GM12874 (cell line): ENCODE data around the gene GID8.

Experiments
- TF ChIP-seq, protein P1 (sequence below): IDR thresholded peaks from 2 replicates; pipeline ENCODE4 v1.5.1; 2011; ENCODE audit warnings: low read depth, mild to moderate bottlenecking, control low read depth, low read length, moderate library complexity; ENCODE audit not compliant: insufficient read depth

Gene GID8

DNA sequence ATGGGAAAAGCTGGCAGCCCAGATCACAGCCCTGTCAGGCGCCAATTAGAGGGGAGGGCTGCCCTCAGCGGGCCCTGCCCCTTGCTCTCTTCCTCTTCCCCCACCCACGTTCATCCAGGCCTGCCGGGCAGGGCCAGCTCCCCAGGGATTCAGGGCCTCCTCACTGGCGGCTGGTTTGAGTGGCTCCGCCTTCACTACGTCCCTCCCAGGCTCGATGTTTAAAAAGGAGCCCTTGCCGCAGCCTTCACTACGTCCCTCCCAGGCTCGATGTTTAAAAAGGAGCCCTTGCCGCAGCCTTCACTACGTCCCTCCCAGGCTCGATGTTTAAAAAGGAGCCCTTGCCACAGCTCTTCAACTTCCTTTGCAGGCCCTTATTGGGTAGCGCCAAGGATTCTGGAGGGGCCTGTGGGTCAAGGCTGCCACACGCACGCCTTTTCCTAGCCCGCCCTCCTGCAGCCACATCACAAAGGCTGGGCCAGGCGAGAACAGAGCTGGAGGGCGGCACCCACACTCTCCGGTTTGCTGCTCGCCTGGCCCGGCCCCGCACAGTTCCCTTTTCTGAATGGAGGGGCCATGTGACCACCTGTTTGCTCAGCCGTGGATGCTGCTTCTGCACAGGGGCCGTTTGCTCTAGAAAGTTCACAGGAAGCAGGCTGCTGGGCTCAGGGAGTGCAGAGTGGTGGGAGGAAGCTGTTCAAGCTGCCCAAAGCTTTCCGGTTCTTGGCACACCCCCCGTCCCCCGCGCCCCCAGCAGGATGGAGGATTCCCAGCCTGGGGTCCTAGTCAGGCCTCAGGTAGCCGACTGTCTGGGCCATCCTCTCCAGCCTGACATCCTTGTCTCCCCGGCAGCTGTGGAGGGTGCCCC, 16.1 kb downstream of the GID8 start:
- TF ChIP-seq, protein P1, sequence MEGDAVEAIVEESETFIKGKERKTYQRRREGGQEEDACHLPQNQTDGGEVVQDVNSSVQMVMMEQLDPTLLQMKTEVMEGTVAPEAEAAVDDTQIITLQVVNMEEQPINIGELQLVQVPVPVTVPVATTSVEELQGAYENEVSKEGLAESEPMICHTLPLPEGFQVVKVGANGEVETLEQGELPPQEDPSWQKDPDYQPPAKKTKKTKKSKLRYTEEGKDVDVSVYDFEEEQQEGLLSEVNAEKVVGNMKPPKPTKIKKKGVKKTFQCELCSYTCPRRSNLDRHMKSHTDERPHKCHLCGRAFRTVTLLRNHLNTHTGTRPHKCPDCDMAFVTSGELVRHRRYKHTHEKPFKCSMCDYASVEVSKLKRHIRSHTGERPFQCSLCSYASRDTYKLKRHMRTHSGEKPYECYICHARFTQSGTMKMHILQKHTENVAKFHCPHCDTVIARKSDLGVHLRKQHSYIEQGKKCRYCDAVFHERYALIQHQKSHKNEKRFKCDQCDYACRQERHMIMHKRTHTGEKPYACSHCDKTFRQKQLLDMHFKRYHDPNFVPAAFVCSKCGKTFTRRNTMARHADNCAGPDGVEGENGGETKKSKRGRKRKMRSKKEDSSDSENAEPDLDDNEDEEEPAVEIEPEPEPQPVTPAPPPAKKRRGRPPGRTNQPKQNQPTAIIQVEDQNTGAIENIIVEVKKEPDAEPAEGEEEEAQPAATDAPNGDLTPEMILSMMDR, result no peak

DNA sequence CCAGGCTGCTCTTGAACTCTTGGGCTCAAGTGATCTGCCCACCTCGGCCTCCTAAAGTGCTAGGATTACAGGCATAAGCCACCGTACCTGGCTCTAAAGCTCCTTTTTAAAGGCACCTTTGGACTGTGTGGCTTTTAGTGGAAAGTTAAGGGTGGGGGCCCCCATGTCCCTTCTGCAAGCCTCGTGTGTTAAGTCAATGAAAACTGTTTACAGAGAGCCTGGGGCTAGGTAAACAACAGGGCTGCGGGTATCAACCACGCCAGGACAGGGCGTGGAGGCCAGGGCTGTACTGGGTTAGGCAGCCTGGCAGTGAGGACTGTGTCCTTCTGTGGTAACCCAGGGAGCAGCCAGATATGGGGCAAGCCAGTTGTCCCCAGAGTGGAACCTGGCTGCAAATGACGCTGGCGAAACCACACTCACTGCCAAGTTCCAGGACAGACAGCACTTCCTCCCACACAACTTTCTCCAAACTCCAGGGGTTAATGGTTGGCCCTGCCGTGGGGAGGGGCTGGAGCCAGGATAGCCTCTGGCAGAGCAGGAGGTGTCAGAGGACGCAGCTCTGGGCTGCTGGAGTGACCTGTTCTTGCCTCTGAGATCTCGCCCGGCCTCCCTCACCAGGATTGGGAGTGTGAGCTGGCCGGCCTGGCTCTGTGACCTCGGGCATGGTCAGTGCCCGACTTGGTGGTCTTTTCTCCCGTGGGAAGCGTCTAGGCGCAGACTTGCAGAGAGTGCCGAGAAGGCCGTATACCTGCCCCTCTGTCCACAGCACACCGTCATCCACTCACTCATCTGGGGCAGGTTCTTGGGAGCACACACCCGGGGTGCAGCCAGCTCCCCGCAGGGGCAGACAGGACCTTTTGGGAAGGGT, 17.8 kb downstream of the GID8 start:
- TF ChIP-seq, protein P1, result no peak

DNA sequence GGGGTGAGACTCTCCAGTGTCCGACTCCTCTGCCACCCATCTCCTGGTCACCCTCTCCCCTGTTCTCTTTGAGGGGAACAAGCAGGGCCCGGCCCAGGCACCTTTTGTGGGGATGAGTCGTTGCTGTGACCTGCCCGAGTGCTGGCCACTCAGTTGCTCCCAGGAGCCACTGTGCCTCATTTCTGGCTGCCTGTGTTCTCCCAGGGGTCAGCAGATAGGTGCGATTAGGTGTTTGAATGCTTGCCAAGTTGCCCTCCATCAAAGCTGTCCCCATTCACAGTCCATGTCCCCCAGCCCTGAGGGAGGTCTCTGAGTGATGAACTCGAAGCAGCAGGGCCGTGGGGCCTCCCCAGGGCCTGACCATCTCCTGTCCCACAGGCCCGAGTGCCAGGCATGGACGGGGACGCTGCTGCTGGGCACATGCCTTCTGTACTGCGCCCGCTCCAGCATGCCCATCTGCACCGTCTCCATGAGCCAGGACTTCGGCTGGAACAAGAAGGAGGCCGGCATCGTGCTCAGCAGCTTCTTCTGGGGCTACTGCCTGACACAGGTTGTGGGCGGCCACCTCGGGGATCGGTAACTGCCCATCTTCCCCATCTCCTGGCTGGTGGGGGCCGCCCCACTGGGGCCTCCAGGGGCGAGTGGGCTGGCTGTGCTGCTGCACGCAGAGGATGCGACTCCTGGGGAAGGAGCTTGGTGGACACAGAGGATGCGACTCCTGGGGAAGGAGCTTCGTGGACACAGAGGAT, 18.6 kb downstream of the GID8 start:
- TF ChIP-seq, protein P1, result no peak

DNA sequence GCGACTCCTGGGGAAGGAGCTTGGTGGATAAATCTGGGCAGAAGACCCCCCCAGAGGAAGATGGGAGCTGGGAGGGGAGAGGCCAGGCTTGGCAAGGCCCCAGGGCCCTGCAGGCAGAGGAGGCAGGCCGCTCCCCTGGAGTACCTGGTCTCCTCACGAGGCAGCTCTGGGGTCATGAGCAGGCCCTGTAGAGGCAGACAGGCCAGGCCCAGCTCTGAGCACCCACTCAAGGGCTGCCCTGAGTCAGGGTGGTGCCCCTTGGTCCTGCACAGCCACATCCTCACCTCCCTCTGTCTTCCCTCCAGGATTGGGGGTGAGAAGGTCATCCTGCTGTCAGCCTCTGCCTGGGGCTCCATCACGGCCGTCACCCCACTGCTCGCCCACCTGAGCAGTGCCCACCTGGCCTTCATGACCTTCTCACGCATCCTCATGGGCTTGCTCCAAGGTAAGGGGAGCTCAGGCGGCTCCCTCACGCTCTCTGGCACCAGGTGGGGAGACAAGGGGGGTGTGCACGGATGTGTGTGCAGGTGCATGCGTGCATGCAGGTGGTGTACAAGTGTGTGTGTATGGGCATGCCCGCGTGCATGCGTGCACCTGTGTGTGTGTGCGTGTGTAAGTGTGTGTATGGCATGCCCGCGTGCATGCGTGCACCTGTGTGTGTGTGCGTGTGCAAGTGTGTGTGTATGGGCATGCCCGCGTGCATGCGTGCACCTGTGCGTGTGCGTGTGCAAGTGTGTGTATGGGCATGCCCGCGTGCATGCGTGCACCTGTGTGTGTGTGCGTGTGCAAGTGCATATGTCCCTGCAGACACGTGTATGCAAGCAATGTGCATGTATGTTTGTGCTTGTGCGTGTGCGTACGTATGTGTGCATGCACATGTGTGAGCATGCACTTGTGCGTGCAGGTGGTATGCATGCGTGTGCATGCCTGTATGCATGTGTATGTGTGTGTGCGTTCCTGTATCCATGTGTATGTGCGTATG, 19.5 kb downstream of the GID8 start:
- TF ChIP-seq, protein P1, result no peak

DNA sequence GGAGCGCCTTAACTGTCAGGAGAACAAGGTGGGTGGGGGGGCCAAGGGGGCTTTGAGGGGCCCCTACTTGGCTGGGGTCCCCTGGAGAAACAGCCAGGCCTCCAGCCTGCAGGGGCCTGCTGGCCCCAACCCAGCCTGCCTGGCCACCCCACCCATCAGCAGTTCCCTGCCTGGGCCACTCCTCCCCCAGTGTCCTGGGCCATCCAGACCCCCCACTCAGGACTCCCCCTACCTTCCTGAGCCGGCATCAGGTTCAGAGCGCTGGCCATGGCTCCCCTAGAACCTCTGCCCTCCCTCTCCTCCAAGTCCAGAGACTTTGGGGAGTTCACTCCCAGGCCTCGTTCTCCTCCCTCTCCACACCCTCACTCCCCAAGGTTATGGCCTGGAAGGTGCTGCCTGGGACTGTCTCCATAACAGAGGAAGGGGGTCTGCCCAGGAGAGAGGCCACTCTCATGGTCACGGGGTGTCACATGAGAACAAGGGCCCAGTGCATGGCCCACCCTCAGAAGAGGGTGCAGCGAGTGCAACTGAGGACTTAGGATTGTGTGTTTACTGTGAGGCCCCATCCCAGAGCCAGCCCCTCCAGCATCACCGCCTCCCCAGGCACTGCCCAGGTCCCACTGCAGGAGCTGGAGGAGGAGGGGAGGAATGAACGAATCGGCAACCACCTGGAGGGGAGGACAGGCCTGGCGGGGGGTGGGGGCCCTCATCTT, 20.6 kb downstream of the GID8 start:
- TF ChIP-seq, protein P1, result no peak
